IMR-90 (cell line): ENCODE results near the gene WBP2. TPM values are rescaled to one million over a fixed set of nuclear protein-coding genes. Genes with fewer than 3 reads are reported as not detected.

Source experiments
- ATAC-seq: fragments of 200-7000 bp; cut with Tn5 transposase; 2 replicates; pipeline ENCODE4 v1.9.1; 2020; ENCODE audit warnings: low read depth, mild to moderate bottlenecking, moderate library complexity
- BruUV-seq: library from RNA; stranded (reverse); fragments of 400-500 nt; replicated peaks from 2 replicates; lab custom pipeline; 2021; lab: Mats Ljungman, UMichigan
- CTCF ChIA-PET: fragments of 300-600 bp; formaldehyde crosslinking; extraction: SDS; loops from one replicate; lab custom pipeline; 2021; ENCODE audit warnings: antibody characterized with exemption; lab: Yijun Ruan, JAX
- POLR2A ChIA-PET: fragments of 300-600 bp; sonication (Branson Sonifier 250); formaldehyde crosslinking; loops from one replicate; lab custom pipeline; 2022; ENCODE audit warnings: antibody characterized with exemption; ENCODE audit not compliant: unreplicated experiment; lab: Charles Lee
- DNase-seq: peaks from one replicate; pipeline ENCODE4 v3.0.0; 2013
- H2AFZ ChIP-seq: replicated peaks from 2 replicates; pipeline ENCODE3; 2013; ENCODE audit warnings: low read length, mild to moderate bottlenecking; ENCODE audit not compliant: poor library complexity
- H2AK5ac ChIP-seq: 2 replicates; pipeline ENCODE4 v1.6.1; 2013; ENCODE audit warnings: low read depth, low read length, inconsistent platforms
- H2AK9ac ChIP-seq: replicated peaks from 2 replicates; pipeline ENCODE3; 2013; ENCODE audit warnings: mild to moderate bottlenecking, low read depth, low read length, moderate library complexity; ENCODE audit not compliant: poor library complexity
- H2BK120ac ChIP-seq: 2 replicates; pipeline ENCODE4 v1.6.1; 2013; ENCODE audit warnings: low read depth, low read length, inconsistent platforms
- H2BK15ac ChIP-seq: 3 replicates; pipeline ENCODE4 v1.6.1; 2013; ENCODE audit warnings: low read depth, low read length, inconsistent platforms
- H2BK20ac ChIP-seq: 2 replicates; pipeline ENCODE4 v1.6.1; 2013; ENCODE audit warnings: low read depth, mild to moderate bottlenecking, inconsistent platforms, low read length, moderate library complexity
- H2BK5ac ChIP-seq: 2 replicates; pipeline ENCODE4 v1.6.1; 2013; ENCODE audit warnings: mild to moderate bottlenecking, low read depth, low read length, inconsistent platforms; ENCODE audit not compliant: poor library complexity, severe bottlenecking
- H3K14ac ChIP-seq: replicated peaks from 2 replicates; pipeline ENCODE4 v1.6.1; 2013; ENCODE audit warnings: low read depth, low read length, inconsistent platforms
- H3K18ac ChIP-seq: 2 replicates; pipeline ENCODE4 v1.6.1; 2013; ENCODE audit warnings: low read depth, low read length, control low read depth
- H3K23ac ChIP-seq: 2 replicates; pipeline ENCODE4 v1.6.1; 2013; ENCODE audit warnings: low read depth, low read length, inconsistent platforms
- H3K27ac ChIP-seq: 2 replicates; pipeline ENCODE4 v1.5.1; 2013; ENCODE audit warnings: mild to moderate bottlenecking, control low read depth, low read length; ENCODE audit not compliant: insufficient read depth
- H3K27me3 ChIP-seq: 2 replicates; pipeline ENCODE4 v1.6.1; 2013; ENCODE audit warnings: low read length; ENCODE audit not compliant: control insufficient read depth, insufficient read depth
- H3K36me3 ChIP-seq: 2 replicates; pipeline ENCODE4 v1.6.1; 2013; ENCODE audit warnings: low read length, mixed read lengths; ENCODE audit not compliant: control insufficient read depth, insufficient read depth
- H3K4ac ChIP-seq: 2 replicates; pipeline ENCODE4 v1.6.1; 2013; ENCODE audit warnings: low read depth, low read length, inconsistent platforms
- H3K4me1 ChIP-seq: 2 replicates; pipeline ENCODE4 v1.6.1; 2013; ENCODE audit warnings: low read length, mixed read lengths; ENCODE audit not compliant: control insufficient read depth, insufficient read depth
- H3K4me2 ChIP-seq: 2 replicates; pipeline ENCODE4 v1.6.1; 2013; ENCODE audit warnings: low read depth, mild to moderate bottlenecking, control low read depth, low read length, moderate library complexity
- H3K4me3 ChIP-seq: 2 replicates; pipeline ENCODE4 v1.5.1; 2013; ENCODE audit warnings: low read depth, mild to moderate bottlenecking, control low read depth, low read length, moderate library complexity; ENCODE audit not compliant: insufficient read depth
- H3K56ac ChIP-seq: 2 replicates; pipeline ENCODE4 v1.6.1; 2013; ENCODE audit warnings: low read length, inconsistent platforms; ENCODE audit not compliant: insufficient read depth; ENCODE audit errors: extremely low read depth
- H3K79me1 ChIP-seq, 2 experiments: 2 replicates each; pipeline ENCODE4 v1.6.1; 2013; ENCODE audit warnings: low read length in 2 of 2, inconsistent platforms in 1 of 2, low read depth in 1 of 2
- H3K9ac ChIP-seq: 2 replicates; pipeline ENCODE4 v1.6.1; 2013; ENCODE audit warnings: low read depth, low read length, control low read depth
- H3K9me1 ChIP-seq: 2 replicates; pipeline ENCODE4 v1.6.1; 2013; ENCODE audit warnings: low read length, inconsistent platforms; ENCODE audit not compliant: insufficient read depth
- H3K9me3 ChIP-seq: 2 replicates; pipeline ENCODE4 v1.6.1; 2013; ENCODE audit warnings: low read length; ENCODE audit not compliant: control insufficient read depth, insufficient read depth
- H4K20me1 ChIP-seq: 2 replicates; pipeline ENCODE4 v1.6.1; 2013; ENCODE audit warnings: low read length, inconsistent platforms; ENCODE audit not compliant: insufficient read depth
- H4K5ac ChIP-seq: 2 replicates; pipeline ENCODE4 v1.6.1; 2013; ENCODE audit warnings: mild to moderate bottlenecking, low read depth, low read length, control low read depth
- H4K8ac ChIP-seq, 2 experiments: 2 replicates each; pipeline ENCODE4 v1.6.1; 2013; ENCODE audit warnings: low read depth in 2 of 2, low read length in 2 of 2, control low read depth in 1 of 2, inconsistent platforms in 1 of 2
- H4K91ac ChIP-seq: 2 replicates; pipeline ENCODE4 v1.6.1; 2013; ENCODE audit warnings: low read depth, low read length, inconsistent platforms; ENCODE audit not compliant: insufficient read depth
- BHLHE40 ChIP-seq: fragments of 150-350 bp; IDR thresholded peaks from 2 replicates; pipeline ENCODE4 v1.6.1; 2016; ENCODE audit warnings: mild to moderate bottlenecking, low read depth, low read length
- CHD1 ChIP-seq: IDR thresholded peaks from 2 replicates; pipeline ENCODE4 v1.6.1; 2012; ENCODE audit warnings: low read depth, low read length, improper control_type of control experiment
- CTCF ChIP-seq: conservative IDR thresholded peaks from 2 replicates; pipeline ENCODE4 v1.5.1; 2012; ENCODE audit warnings: mild to moderate bottlenecking, low read depth, low read length, improper control_type of control experiment
- MAZ ChIP-seq: IDR thresholded peaks from 2 replicates; pipeline ENCODE4 v1.6.1; 2012; ENCODE audit warnings: low read depth, mild to moderate bottlenecking, low read length, improper control_type of control experiment, moderate library complexity, borderline replicate concordance
- NFE2L2 ChIP-seq: fragments of 150-350 bp; IDR thresholded peaks from 2 replicates; pipeline ENCODE4 v1.6.1; 2016; ENCODE audit warnings: low read depth, mild to moderate bottlenecking, low read length
- POLR2A ChIP-seq: IDR thresholded peaks from 2 replicates; pipeline ENCODE4 v1.6.1; 2012; ENCODE audit warnings: mild to moderate bottlenecking, low read depth, low read length
- RAD21 ChIP-seq: IDR thresholded peaks from 2 replicates; pipeline ENCODE4 v1.6.1; 2012; ENCODE audit warnings: low read length, improper control_type of control experiment
- RFX5 ChIP-seq: IDR thresholded peaks from 2 replicates; pipeline ENCODE4 v1.8.0; 2012; ENCODE audit warnings: low read depth, mild to moderate bottlenecking, low read length, moderate library complexity
- SMC3 ChIP-seq: fragments of 150-350 bp; IDR thresholded peaks from 2 replicates; pipeline ENCODE4 v1.6.1; 2016; ENCODE audit warnings: low read depth, mild to moderate bottlenecking, antibody characterized with exemption, low read length, moderate library complexity
- USF2 ChIP-seq: fragments of 150-350 bp; IDR thresholded peaks from 2 replicates; pipeline ENCODE4 v1.6.1; 2017; ENCODE audit warnings: mild to moderate bottlenecking, antibody characterized with exemption, low read length, low read depth
- WGBS, 2 experiments: methylation state at CpG; one replicate each; pipeline versions ENCODE4 v1.1.5 to v1.1.7; 2013; ENCODE audit warnings: missing lambda C conversion rate in 2 of 2; ENCODE audit not compliant: insufficient read length in 1 of 2; ENCODE audit errors: extremely low coverage in 2 of 2; 5-methylcytosine and 5-hydroxymethylcytosine counted together
- dilution Hi-C: fragments of 300-500 bp; cut with HindIII; formaldehyde crosslinking; loops from one replicate; pipeline ENCODE4 v1.14.3; 2018; ENCODE audit warnings: low sequenced_read_pairs; ENCODE audit not compliant: unreplicated experiment
- in situ Hi-C: fragments of 300-500 bp; cut with MboI; formaldehyde crosslinking; loops from 3 replicates; pipeline ENCODE4 v1.14.3; 2019; ENCODE audit warnings: low sequenced_read_pairs, inconsistent platforms, mixed read lengths
- intact Hi-C: fragments of 100-400 bp; cut with micrococcal nuclease; formaldehyde crosslinking; loops from 2 replicates; pipeline ENCODE4 v1.10.0; 2022
- polyA plus RNA-seq, 3 experiments: library from polyadenylated mRNA; depleted of rRNA; stranded (reverse); fragments of >200 nt; gene quantifications; 2 replicates each; pipeline ENCODE4 v1.2.3, GENCODE V29; 2012; ENCODE audit warnings: low replicate concordance in 1 of 3
- total RNA-seq: library from RNA; depleted of rRNA; stranded (reverse); fragments of >200 nt; gene quantifications from 2 replicates; pipeline ENCODE4 v1.2.3, GENCODE V29; 2012

WBP2 gene
- total and polyA plus RNA-seq, 2 of the 4 experiments (the other 2 are of a cell fraction), result 9.0 to 35.5 TPM

GRCh38 chr17:75824666-75825065 lies 30.5 kb downstream of the WBP2 start:
- Histone ChIP-seq H3K9me3 (no peaks in the 10 kb centered on the region), H2BK20ac (no peak overlapping the region), H2BK15ac (no peak overlapping the region), H3K4me3 (no peak overlapping the region), H2AFZ (no peak overlapping the region), H3K56ac (no peak overlapping the region), H3K4me1 (no peaks in the 10 kb centered on the region; the same call in 1 of the 2 replicates), H3K23ac (no peak overlapping the region), H3K9me1 (no peaks in the 10 kb centered on the region), H3K4ac (no peak overlapping the region), H2BK120ac (no peak overlapping the region), H4K8ac (no peak overlapping the region), H3K9ac (no peak overlapping the region), H2BK5ac (no peak overlapping the region), H4K5ac (no peak overlapping the region), H4K91ac (no peak overlapping the region), H2AK9ac (no peak overlapping the region), H3K18ac (no peak overlapping the region), H4K20me1 (no peaks in the 10 kb centered on the region), H3K27me3 (no peaks in the 10 kb centered on the region), H3K14ac (no peak overlapping the region), H2AK5ac (no peak overlapping the region), H3K79me1 (no peaks in the 10 kb centered on the region), H3K27ac (no peak overlapping the region), H3K36me3 (peaks cover 43% of the 10 kb centered on the region), H3K4me2 (no peak overlapping the region)
- no peak for TF ChIP-seq NFE2L2
- TF ChIP-seq RFX5, result no peak
- TF ChIP-seq USF2, result no peak
- no peak for TF ChIP-seq SMC3
- no peak for TF ChIP-seq CHD1
- no peak for TF ChIP-seq CTCF
- no peak for TF ChIP-seq MAZ
- no peak for TF ChIP-seq RAD21
- TF ChIP-seq POLR2A, result no peak
- TF ChIP-seq BHLHE40, result no peak
- WGBS, 2 experiments, result no CpG with 5 or more reads among the region's 2 CpGs
- ChIA-PET CTCF (no interaction called here), POLR2A (no interaction called here)
- intact Hi-C loops (loop anchor here (5.0 kb wide), 1 partner anchor 42 kb away; the partner anchor contains the start of gene UNK), dilution Hi-C loops (no loop called here), in situ Hi-C loops (no loop called here)
- BruUV-seq, result no TSS peak
- DNase-seq (no peak), ATAC-seq (no peak)
